K562 (cell line): ENCODE results near the gene IMP4. TPM values are rescaled to one million over a fixed set of nuclear protein-coding genes. Genes with fewer than 3 reads are reported as not detected.

Experiments
- CC2D1A ChIP-seq: fragments of 450-650 bp; IDR thresholded peaks from 2 replicates; pipeline ENCODE4 v1.6.1; 2017; ENCODE audit warnings: mild to moderate bottlenecking
- EHMT2 ChIP-seq: fragments of 450-650 bp; IDR thresholded peaks from 2 replicates; pipeline ENCODE4 v1.6.1; 2018; ENCODE audit warnings: antibody characterized with exemption
- HDAC2 ChIP-seq: fragments of 450-650 bp; IDR thresholded peaks from 2 replicates; pipeline ENCODE4 v1.6.1; 2016; ENCODE audit warnings: mild to moderate bottlenecking
- HNRNPUL1 ChIP-seq: fragments of 200-400 bp; formaldehyde crosslinking; IDR thresholded peaks from 2 replicates; pipeline ENCODE4 v1.6.1; 2017; ENCODE audit warnings: low read length
- MBD2 ChIP-seq: sonication (generic); IDR thresholded peaks from 2 replicates; pipeline ENCODE4 v1.6.1; 2016; ENCODE audit warnings: low read depth, borderline replicate concordance
- SETDB1 ChIP-seq: IDR thresholded peaks from one replicate; pipeline ENCODE4 v1.6.1; 2012; ENCODE audit warnings: low read length, control low read depth, inconsistent platforms
- SPI1 ChIP-seq: IDR thresholded peaks from 2 replicates; pipeline ENCODE4 v1.6.1; 2011; ENCODE audit warnings: low read depth, low read length, control low read depth, borderline replicate concordance
- TRIM28 ChIP-seq: fragments of 450-650 bp; IDR thresholded peaks from 2 replicates; pipeline ENCODE4 v1.6.1; 2017
- ZNF197 ChIP-seq: fragments of 200-800 bp; sonication (Bioruptor generic); IDR thresholded peaks from 2 replicates; pipeline ENCODE4 v1.6.1; 2016; ENCODE audit warnings: low read depth, missing genetic modification characterization, missing compliant biosample characterization
- ZNF589 ChIP-seq: fragments of 200-800 bp; sonication (Bioruptor generic); IDR thresholded peaks from 2 replicates; pipeline ENCODE4 v1.6.1; 2016; ENCODE audit warnings: low read depth, missing genetic modification characterization, missing compliant biosample characterization
- polyA plus RNA-seq, 8 experiments: library from polyadenylated mRNA; depleted of rRNA in 4 of 8; stranded (reverse) in 5 of 8; unstranded in 3 of 8; fragments of >200 nt; fragmentation: Nextera tagmentation in 2 of 8; fragmentation: Illumina TruSeq in 1 of 8; extraction: Ambion mirVana in 2 of 8; extraction: Trizol in 1 of 8; gene quantifications; 2 replicates each; pipeline versions ENCODE4 v1.2.1 to v1.2.3, GENCODE V29; 2011 to 2014; ENCODE audit warnings: inconsistent platforms in 1 of 8, missing spikeins in 1 of 8
- total RNA-seq, 7 experiments: library from RNA; depleted of rRNA in 6 of 7; stranded (reverse); fragments of >200 nt in 6 of 7; fragmentation: Illumina TruSeq in 2 of 7; extraction: Trizol in 2 of 7; gene quantifications; 2 replicates each; pipeline versions ENCODE4 v1.2.1 to v1.2.3, GENCODE V29; 2011 to 2021; ENCODE audit warnings: low replicate concordance in 1 of 7
- TF ChIP-seq, protein P1 (sequence below): fragments of 450-650 bp; IDR thresholded peaks from 2 replicates; pipeline ENCODE4 v1.6.1; 2016; ENCODE audit warnings: mild to moderate bottlenecking, moderate library complexity
- TF ChIP-seq, protein P2 (sequence below): fragments of 250-450 bp; sonication (Bioruptor Pico); IDR thresholded peaks from 2 replicates; pipeline ENCODE4 v1.4.0; 2020
- TF ChIP-seq, protein P3 (sequence below), 2 experiments: fragments of 200-800 bp in 1 of 2; sonication (Bioruptor generic) in 1 of 2; sonication (generic) in 1 of 2; formaldehyde crosslinking in 1 of 2; IDR thresholded peaks in 1 of 2; conservative IDR thresholded peaks in 1 of 2; 2 replicates each; pipeline versions ENCODE4 v1.5.0 to v1.6.1; 2016 to 2020; ENCODE audit warnings: missing compliant biosample characterization in 1 of 2, missing genetic modification characterization in 1 of 2, missing genetic modification reagents in 1 of 2

Gene IMP4
- total and polyA plus RNA-seq, 9 of the 15 experiments (the other 6 are each of a cell fraction or from before 2014, with no cell fraction given), result 35.4 to 209 (median 100.0) TPM

DNA sequence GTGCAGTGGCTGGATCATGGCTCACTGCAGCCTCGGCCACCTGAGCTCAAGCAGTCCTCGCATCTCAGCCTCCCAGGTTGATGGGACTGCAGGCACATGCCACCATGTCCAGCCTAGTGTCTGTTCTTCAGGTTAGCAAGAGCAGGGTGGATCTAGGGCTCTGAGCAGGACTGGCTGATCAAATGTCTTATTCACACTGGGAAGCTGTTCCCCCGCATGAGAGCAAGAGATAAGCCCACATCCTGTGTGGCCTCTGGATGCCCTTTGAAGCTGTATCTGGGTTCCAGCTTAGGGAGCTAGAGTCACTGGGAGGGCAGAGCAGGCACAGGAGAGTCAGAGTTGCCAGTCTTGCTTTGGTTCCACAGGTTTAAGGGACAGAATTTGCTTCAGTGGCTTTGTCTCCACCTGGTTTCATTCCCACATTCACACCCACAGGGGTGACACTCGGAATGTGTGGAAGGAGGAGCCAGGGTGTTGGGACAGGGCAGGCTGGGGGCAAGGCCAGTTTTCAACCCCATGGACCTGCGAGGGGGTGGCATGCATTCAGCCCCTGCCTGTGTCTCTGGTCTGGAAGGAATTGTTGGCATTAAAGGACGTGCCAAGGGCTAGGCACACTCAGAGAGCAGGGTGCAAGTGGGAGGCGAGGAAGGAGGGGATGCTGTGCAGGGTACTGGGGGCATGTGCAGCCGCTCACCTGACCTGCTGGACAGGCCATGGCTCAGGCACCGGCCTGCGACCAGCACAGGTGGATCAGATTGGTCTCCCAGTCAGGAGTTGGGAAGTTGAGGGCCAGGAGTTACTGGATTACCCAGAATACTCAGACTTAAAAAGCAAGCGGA, 37.6 kb downstream of the IMP4 start (continued):
- TF ChIP-seq, protein P1, sequence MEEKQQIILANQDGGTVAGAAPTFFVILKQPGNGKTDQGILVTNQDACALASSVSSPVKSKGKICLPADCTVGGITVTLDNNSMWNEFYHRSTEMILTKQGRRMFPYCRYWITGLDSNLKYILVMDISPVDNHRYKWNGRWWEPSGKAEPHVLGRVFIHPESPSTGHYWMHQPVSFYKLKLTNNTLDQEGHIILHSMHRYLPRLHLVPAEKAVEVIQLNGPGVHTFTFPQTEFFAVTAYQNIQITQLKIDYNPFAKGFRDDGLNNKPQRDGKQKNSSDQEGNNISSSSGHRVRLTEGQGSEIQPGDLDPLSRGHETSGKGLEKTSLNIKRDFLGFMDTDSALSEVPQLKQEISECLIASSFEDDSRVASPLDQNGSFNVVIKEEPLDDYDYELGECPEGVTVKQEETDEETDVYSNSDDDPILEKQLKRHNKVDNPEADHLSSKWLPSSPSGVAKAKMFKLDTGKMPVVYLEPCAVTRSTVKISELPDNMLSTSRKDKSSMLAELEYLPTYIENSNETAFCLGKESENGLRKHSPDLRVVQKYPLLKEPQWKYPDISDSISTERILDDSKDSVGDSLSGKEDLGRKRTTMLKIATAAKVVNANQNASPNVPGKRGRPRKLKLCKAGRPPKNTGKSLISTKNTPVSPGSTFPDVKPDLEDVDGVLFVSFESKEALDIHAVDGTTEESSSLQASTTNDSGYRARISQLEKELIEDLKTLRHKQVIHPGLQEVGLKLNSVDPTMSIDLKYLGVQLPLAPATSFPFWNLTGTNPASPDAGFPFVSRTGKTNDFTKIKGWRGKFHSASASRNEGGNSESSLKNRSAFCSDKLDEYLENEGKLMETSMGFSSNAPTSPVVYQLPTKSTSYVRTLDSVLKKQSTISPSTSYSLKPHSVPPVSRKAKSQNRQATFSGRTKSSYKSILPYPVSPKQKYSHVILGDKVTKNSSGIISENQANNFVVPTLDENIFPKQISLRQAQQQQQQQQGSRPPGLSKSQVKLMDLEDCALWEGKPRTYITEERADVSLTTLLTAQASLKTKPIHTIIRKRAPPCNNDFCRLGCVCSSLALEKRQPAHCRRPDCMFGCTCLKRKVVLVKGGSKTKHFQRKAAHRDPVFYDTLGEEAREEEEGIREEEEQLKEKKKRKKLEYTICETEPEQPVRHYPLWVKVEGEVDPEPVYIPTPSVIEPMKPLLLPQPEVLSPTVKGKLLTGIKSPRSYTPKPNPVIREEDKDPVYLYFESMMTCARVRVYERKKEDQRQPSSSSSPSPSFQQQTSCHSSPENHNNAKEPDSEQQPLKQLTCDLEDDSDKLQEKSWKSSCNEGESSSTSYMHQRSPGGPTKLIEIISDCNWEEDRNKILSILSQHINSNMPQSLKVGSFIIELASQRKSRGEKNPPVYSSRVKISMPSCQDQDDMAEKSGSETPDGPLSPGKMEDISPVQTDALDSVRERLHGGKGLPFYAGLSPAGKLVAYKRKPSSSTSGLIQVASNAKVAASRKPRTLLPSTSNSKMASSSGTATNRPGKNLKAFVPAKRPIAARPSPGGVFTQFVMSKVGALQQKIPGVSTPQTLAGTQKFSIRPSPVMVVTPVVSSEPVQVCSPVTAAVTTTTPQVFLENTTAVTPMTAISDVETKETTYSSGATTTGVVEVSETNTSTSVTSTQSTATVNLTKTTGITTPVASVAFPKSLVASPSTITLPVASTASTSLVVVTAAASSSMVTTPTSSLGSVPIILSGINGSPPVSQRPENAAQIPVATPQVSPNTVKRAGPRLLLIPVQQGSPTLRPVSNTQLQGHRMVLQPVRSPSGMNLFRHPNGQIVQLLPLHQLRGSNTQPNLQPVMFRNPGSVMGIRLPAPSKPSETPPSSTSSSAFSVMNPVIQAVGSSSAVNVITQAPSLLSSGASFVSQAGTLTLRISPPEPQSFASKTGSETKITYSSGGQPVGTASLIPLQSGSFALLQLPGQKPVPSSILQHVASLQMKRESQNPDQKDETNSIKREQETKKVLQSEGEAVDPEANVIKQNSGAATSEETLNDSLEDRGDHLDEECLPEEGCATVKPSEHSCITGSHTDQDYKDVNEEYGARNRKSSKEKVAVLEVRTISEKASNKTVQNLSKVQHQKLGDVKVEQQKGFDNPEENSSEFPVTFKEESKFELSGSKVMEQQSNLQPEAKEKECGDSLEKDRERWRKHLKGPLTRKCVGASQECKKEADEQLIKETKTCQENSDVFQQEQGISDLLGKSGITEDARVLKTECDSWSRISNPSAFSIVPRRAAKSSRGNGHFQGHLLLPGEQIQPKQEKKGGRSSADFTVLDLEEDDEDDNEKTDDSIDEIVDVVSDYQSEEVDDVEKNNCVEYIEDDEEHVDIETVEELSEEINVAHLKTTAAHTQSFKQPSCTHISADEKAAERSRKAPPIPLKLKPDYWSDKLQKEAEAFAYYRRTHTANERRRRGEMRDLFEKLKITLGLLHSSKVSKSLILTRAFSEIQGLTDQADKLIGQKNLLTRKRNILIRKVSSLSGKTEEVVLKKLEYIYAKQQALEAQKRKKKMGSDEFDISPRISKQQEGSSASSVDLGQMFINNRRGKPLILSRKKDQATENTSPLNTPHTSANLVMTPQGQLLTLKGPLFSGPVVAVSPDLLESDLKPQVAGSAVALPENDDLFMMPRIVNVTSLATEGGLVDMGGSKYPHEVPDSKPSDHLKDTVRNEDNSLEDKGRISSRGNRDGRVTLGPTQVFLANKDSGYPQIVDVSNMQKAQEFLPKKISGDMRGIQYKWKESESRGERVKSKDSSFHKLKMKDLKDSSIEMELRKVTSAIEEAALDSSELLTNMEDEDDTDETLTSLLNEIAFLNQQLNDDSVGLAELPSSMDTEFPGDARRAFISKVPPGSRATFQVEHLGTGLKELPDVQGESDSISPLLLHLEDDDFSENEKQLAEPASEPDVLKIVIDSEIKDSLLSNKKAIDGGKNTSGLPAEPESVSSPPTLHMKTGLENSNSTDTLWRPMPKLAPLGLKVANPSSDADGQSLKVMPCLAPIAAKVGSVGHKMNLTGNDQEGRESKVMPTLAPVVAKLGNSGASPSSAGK, result peak; percentile 76
- no peak for TF ChIP-seq ZNF589
- TF ChIP-seq MBD2, result 0 out of 2 replicates have a peak, but pooled peaks have one; percentile 37
- TF ChIP-seq, protein P2, sequence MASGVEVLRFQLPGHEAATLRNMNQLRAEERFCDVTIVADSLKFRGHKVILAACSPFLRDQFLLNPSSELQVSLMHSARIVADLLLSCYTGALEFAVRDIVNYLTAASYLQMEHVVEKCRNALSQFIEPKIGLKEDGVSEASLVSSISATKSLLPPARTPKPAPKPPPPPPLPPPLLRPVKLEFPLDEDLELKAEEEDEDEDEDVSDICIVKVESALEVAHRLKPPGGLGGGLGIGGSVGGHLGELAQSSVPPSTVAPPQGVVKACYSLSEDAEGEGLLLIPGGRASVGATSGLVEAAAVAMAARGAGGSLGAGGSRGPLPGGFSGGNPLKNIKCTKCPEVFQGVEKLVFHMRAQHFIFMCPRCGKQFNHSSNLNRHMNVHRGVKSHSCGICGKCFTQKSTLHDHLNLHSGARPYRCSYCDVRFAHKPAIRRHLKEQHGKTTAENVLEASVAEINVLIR, result 0 out of 2 replicates have a peak, but pooled peaks have one; percentile 7
- TF ChIP-seq SPI1, result no peak
- no peak for TF ChIP-seq HNRNPUL1
- no peak for TF ChIP-seq SETDB1
- TF ChIP-seq, protein P3, sequence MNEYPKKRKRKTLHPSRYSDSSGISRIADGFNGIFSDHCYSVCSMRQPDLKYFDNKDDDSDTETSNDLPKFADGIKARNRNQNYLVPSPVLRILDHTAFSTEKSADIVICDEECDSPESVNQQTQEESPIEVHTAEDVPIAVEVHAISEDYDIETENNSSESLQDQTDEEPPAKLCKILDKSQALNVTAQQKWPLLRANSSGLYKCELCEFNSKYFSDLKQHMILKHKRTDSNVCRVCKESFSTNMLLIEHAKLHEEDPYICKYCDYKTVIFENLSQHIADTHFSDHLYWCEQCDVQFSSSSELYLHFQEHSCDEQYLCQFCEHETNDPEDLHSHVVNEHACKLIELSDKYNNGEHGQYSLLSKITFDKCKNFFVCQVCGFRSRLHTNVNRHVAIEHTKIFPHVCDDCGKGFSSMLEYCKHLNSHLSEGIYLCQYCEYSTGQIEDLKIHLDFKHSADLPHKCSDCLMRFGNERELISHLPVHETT (CRISPR knock-in tag; conservative IDR thresholded peaks at IDR 0.05 in 1 of 2, IDR thresholded peaks at IDR 0.05 in 1 of 2), result 0 out of 4 replicates have a peak, but pooled peaks of 1 of the 2 experiments have one; percentile 40
- TF ChIP-seq CC2D1A, result peak; percentile 39; the same call in 1 of the 2 replicates
- TF ChIP-seq HDAC2, result peak; percentile 38; the same call in 1 of the 2 replicates
- 0 out of 2 replicates have a peak, but pooled peaks have one; percentile 14 for TF ChIP-seq EHMT2
- 0 out of 2 replicates have a peak, but pooled peaks have one; percentile 26 for TF ChIP-seq ZNF197 (CRISPR knock-in tag)
- no peak for TF ChIP-seq TRIM28
